CD4-positive, alpha-beta memory T cell (primary cell): ENCODE measurements around the gene LONP2. TPM values are rescaled to one million over a fixed set of nuclear protein-coding genes. Genes with fewer than 3 reads are reported as not detected.
"Not testable (repeated sequence)": the region's sequence is repeated elsewhere in the genome, so short reads cannot be mapped to it uniquely, and the experiment has no call there.

Experiments
- CTCF ChIA-PET: fragments of 350-600 bp; sonication (Branson Sonifier 250); formaldehyde crosslinking; loops from one replicate; lab custom pipeline; 2021; ENCODE audit warnings: inconsistent platforms; ENCODE audit not compliant: partially characterized antibody; lab: Charles Lee
- POLR2A ChIA-PET: fragments of 350-600 bp; sonication (Branson Sonifier 250); formaldehyde crosslinking; loops from one replicate; lab custom pipeline; 2021; ENCODE audit not compliant: partially characterized antibody; lab: Charles Lee
- DNase-seq, 5 donors: peaks; one replicate each; pipeline versions ENCODE4 v3.0.0 to v3.0.0-alpha.2; 2020 to 2022; ENCODE audit warnings: mixed read lengths in 1 of 5
- H3K27ac ChIP-seq: one replicate; pipeline ENCODE4 v1.7.0; 2013; ENCODE audit warnings: low read depth, low read length
- H3K27me3 ChIP-seq: 2 replicates; pipeline ENCODE4 v1.7.0; 2013; ENCODE audit warnings: mild to moderate bottlenecking, low read length, moderate library complexity; ENCODE audit not compliant: insufficient read depth
- H3K36me3 ChIP-seq: 2 replicates; pipeline ENCODE4 v1.7.0; 2013; ENCODE audit warnings: mild to moderate bottlenecking, low read length, moderate library complexity; ENCODE audit not compliant: insufficient read depth
- H3K4me1 ChIP-seq: 2 replicates; pipeline ENCODE4 v1.7.0; 2013; ENCODE audit warnings: mild to moderate bottlenecking, low read length, moderate library complexity; ENCODE audit not compliant: insufficient read depth
- H3K4me3 ChIP-seq, 2 donors: one replicate each; pipeline ENCODE4 v1.7.0; 2013; ENCODE audit warnings: low read length in 2 of 2, mild to moderate bottlenecking in 1 of 2
- H3K9me3 ChIP-seq, 2 donors: one replicate each; pipeline ENCODE4 v1.7.0; 2013; ENCODE audit warnings: low read length in 2 of 2, control low read depth in 1 of 2; ENCODE audit not compliant: control insufficient read depth in 1 of 2
- H3K27ac Mint-ChIP-seq, 7 donors: one replicate each; pipeline ENCODE4 v1.8.0; 2020 to 2021; ENCODE audit warnings: mixed read lengths in 7 of 7, mild to moderate bottlenecking in 6 of 7, inconsistent platforms in 3 of 7, moderate library complexity in 3 of 7
- H3K27me3 Mint-ChIP-seq, 2 donors: one replicate each; pipeline ENCODE4 v1.8.0; 2020 to 2021; ENCODE audit warnings: mixed read lengths in 2 of 2
- H3K36me3 Mint-ChIP-seq, 2 donors: one replicate each; pipeline ENCODE4 v1.8.0; 2020 to 2021; ENCODE audit warnings: mixed read lengths in 2 of 2, inconsistent platforms in 1 of 2, mild to moderate bottlenecking in 1 of 2
- H3K4me1 Mint-ChIP-seq, 4 donors: one replicate each; pipeline ENCODE4 v1.8.0; 2020 to 2021; ENCODE audit warnings: mixed read lengths in 4 of 4, mild to moderate bottlenecking in 1 of 4
- H3K4me3 Mint-ChIP-seq, 8 donors: one replicate each; pipeline ENCODE4 v1.8.0; 2020 to 2021; ENCODE audit warnings: mixed read lengths in 8 of 8, mild to moderate bottlenecking in 7 of 8, moderate library complexity in 6 of 8, inconsistent platforms in 3 of 8
- H3K9me3 Mint-ChIP-seq, 8 donors: one replicate each; pipeline ENCODE4 v1.8.0; 2020 to 2021; ENCODE audit warnings: mixed read lengths in 8 of 8, mild to moderate bottlenecking in 5 of 8, inconsistent platforms in 3 of 8, moderate library complexity in 1 of 8
- intact Hi-C: fragments of 100-400 bp; cut with micrococcal nuclease; formaldehyde crosslinking; loops from one replicate; pipeline ENCODE4 v1.15.1; 2023
- polyA plus RNA-seq, 2 donors: library from polyadenylated mRNA; unstranded; fragments of 300-500 nt; fragmentation: Illumina TruSeq; gene quantifications; one replicate each; pipeline ENCODE4 v1.2.3, GENCODE V29; 2021
- total RNA-seq, 2 experiments: library from RNA; stranded (reverse); gene quantifications; one replicate each; pipeline ENCODE4 v1.2.3, GENCODE V29; 2021

Gene LONP2
- total and polyA plus RNA-seq, 4 experiments from 2014 or later = 33.4 to 101 (median 69.9) TPM

- H3K27ac ChIP-seq, H3K36me3 Mint-ChIP-seq, POLR2A ChIA-PET, H3K4me3 ChIP-seq, H3K4me1 ChIP-seq, H3K27me3 Mint-ChIP-seq, H3K4me3 Mint-ChIP-seq, H3K4me1 Mint-ChIP-seq, H3K36me3 ChIP-seq, H3K27me3 ChIP-seq, H3K9me3 ChIP-seq, DNase-seq, intact Hi-C loops, H3K9me3 Mint-ChIP-seq, H3K27ac Mint-ChIP-seq, CTCF ChIA-PET: not testable (repeated sequence)
These were observed 158.4 kb downstream of the LONP2 start for GRCh38 chr16:48402547-48402946.

GRCh38 chr16:48405153-48405552 is 161.1 kb downstream of the LONP2 start:
- no peaks in the 10 kb centered on the region for H3K36me3 ChIP-seq
- CTCF ChIA-PET = no interaction called here

DNA sequence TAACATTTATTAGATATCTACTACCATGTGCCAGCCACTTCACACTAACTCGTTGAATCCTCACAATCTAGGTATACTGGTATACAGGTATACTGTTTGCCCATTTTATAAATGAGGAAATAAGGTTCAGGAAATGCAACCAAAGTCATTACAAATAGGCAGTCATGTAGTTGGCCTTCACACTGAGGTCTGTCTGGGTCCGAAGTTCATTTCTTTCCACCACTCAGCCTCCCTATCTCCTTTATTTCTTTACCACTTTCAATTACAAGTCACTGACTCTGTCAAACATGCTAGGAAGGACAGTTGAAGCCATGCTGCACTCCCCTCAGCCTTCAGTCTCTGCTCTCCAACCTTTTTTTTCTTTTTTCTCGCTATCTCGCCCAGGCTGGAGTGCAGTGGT is 161.8 kb downstream of the LONP2 start:
- Mint-ChIP-seq H3K27ac (peak overlapping the region in 1 of 7 donors; percentile 14), H3K4me3 (no peak overlapping the region), H3K36me3 (no peaks in the 10 kb centered on the region), H3K27me3 (peaks cover 0 to 3% of the 10 kb centered on the region in 2 donors), H3K4me1 (peaks cover 0 to 5% (median 2%) of the 10 kb centered on the region in 4 donors), H3K9me3 (no peaks in the 10 kb centered on the region)
- ChIA-PET CTCF (no interaction called here), POLR2A (no interaction called here)
- intact Hi-C loops = no loop called here
- DNase-seq = no peak
- H3K4me3 ChIP-seq = no peak overlapping the region
- H3K9me3 ChIP-seq = no peaks in the 10 kb centered on the region
- H3K4me1 ChIP-seq = no peaks in the 10 kb centered on the region
- no peaks in the 10 kb centered on the region for H3K36me3 ChIP-seq
- H3K27ac ChIP-seq = no peak overlapping the region
- no peaks in the 10 kb centered on the region for H3K27me3 ChIP-seq

More at GRCh38 chr16:48405153-48405552, 161.1 kb downstream of the LONP2 start:
- intact Hi-C loops = no loop called here
- POLR2A ChIA-PET = no interaction called here
- H3K36me3 Mint-ChIP-seq = no peaks in the 10 kb centered on the region
- H3K27me3 Mint-ChIP-seq = peaks cover 0 to 3% of the 10 kb centered on the region in 2 donors
- Histone ChIP-seq H3K9me3 (no peaks in the 10 kb centered on the region), H3K4me1 (no peaks in the 10 kb centered on the region), H3K27ac (no peak overlapping the region), H3K27me3 (no peaks in the 10 kb centered on the region), H3K4me3 (no peak overlapping the region)
- H3K4me1 Mint-ChIP-seq = peaks cover 0 to 5% (median 2%) of the 10 kb centered on the region in 4 donors
- DNase-seq = no peak
- no peak overlapping the region for H3K27ac Mint-ChIP-seq
- H3K4me3 Mint-ChIP-seq = no peak overlapping the region
- H3K9me3 Mint-ChIP-seq = no peaks in the 10 kb centered on the region

Other genes with a start within 250 kb of the LONP2 start
- not detected for gene ABCC12, start 88.3 kb upstream of the LONP2 start, total RNA-seq
- not detected for gene ABCC12, start 88.3 kb upstream of the LONP2 start, polyA plus RNA-seq
- not detected for gene ABCC11, start 3.2 kb downstream of the LONP2 start, total RNA-seq
- under 1 TPM; 0.07 to 0.09 TPM for gene ABCC11, start 3.2 kb downstream of the LONP2 start, polyA plus RNA-seq
- gene SIAH1, start 141.1 kb downstream of the LONP2 start, total RNA-seq = 10 to 100 TPM; 11.9 to 14.9 TPM
- 10 to 100 TPM; 11.9 to 13.5 TPM for gene SIAH1, start 141.1 kb downstream of the LONP2 start, polyA plus RNA-seq